GM12878 (cell line): ENCODE results near the gene CSAG1. TPM values are rescaled to one million over a fixed set of nuclear protein-coding genes. Genes with fewer than 3 reads are reported as not detected.
"Not testable (repeated sequence)": the region's sequence is repeated elsewhere in the genome, so short reads cannot be mapped to it uniquely, and the experiment has no call there.

Experiments
- ATAC-seq: fragments of 200-7000 bp; cut with Tn5 transposase; 3 replicates; pipeline ENCODE4 v1.9.1; 2020; ENCODE audit warnings: mild to moderate bottlenecking, moderate library complexity
- BruUV-seq: library from RNA; stranded (reverse); fragments of 400-500 nt; replicated peaks from 2 replicates; lab custom pipeline; 2021; lab: Mats Ljungman, UMichigan
- CTCF ChIA-PET: fragments of 300-600 bp; sonication (Branson Sonifier 250); formaldehyde crosslinking; extraction: SDS; loops from one replicate; lab custom pipeline; 2021; ENCODE audit warnings: inconsistent platforms; lab: Yijun Ruan, JAX
- POLR2A ChIA-PET: fragments of 350-600 bp; formaldehyde crosslinking; extraction: SDS; loops from one replicate; lab custom pipeline; 2021; ENCODE audit warnings: inconsistent platforms; lab: Charles Lee
- RAD21 ChIA-PET: fragments of 300-600 bp; sonication (Branson Sonifier 250); formaldehyde crosslinking; loops from one replicate; lab custom pipeline; 2023; ENCODE audit warnings: antibody characterized with exemption; ENCODE audit not compliant: unreplicated experiment; lab: Charles Lee
- SMC1A ChIA-PET: fragments of 300-600 bp; sonication (Branson Sonifier 250); formaldehyde crosslinking; loops from one replicate; lab custom pipeline; 2023; ENCODE audit not compliant: unreplicated experiment, uncharacterized antibody; lab: Charles Lee
- DNase-seq: peaks from one replicate; pipeline ENCODE4 v3.0.0-alpha.2; 2011; ENCODE audit warnings: low read depth, low spot score
- FAIRE-seq: peaks from 3 replicates; lab custom pipeline; 2011; peaks lifted over from hg19 to GRCh38; lab: Jason Lieb, UNC
- H2AFZ ChIP-seq: 2 replicates; pipeline ENCODE4 v1.6.0; 2011; ENCODE audit warnings: low read depth, low read length, control low read depth; ENCODE audit not compliant: control insufficient read depth
- H3K27ac ChIP-seq: 2 replicates; pipeline ENCODE4 v1.5.1; 2011; ENCODE audit warnings: control low read depth; ENCODE audit not compliant: control insufficient read depth, insufficient read depth
- H3K27me3 ChIP-seq, 2 experiments: replicated peaks in 1 of 2; 2 replicates each; pipeline versions ENCODE4 v1.6.0 to v1.6.1; 2011; ENCODE audit warnings: low read length in 1 of 2; ENCODE audit not compliant: control insufficient read depth in 2 of 2, insufficient read depth in 2 of 2
- H3K36me3 ChIP-seq, 2 experiments: 2 replicates each; pipeline ENCODE4 v1.5.1; 2011; ENCODE audit warnings: low read length in 1 of 2; ENCODE audit not compliant: control insufficient read depth in 2 of 2, insufficient read depth in 2 of 2
- H3K4me1 ChIP-seq: 2 replicates; pipeline ENCODE4 v1.6.1; 2011; ENCODE audit warnings: mild to moderate bottlenecking, low read length, moderate library complexity, mixed read lengths; ENCODE audit not compliant: control insufficient read depth, insufficient read depth
- H3K4me2 ChIP-seq: 2 replicates; pipeline ENCODE4 v1.6.0; 2011; ENCODE audit warnings: control low read depth; ENCODE audit not compliant: control insufficient read depth, insufficient read depth
- H3K4me3 ChIP-seq: fragments of 200-600 bp; sonication (generic); 2 replicates; pipeline ENCODE4 v1.5.1; 2016
- H3K79me2 ChIP-seq: 2 replicates; pipeline ENCODE4 v1.6.0; 2011; ENCODE audit warnings: low read length; ENCODE audit not compliant: control insufficient read depth, insufficient read depth
- H3K9ac ChIP-seq: 2 replicates; pipeline ENCODE4 v1.8.0; 2011; ENCODE audit warnings: low read length, control low read depth, mixed read lengths; ENCODE audit not compliant: control insufficient read depth, insufficient read depth
- H3K9me3 ChIP-seq: replicated peaks from 3 replicates; pipeline ENCODE4 v1.5.1; 2011; ENCODE audit warnings: mild to moderate bottlenecking, low read length; ENCODE audit not compliant: control insufficient read depth, insufficient read depth
- H4K20me1 ChIP-seq: 2 replicates; pipeline ENCODE4 v1.6.0; 2011; ENCODE audit not compliant: control insufficient read depth, insufficient read depth
- WGBS: methylation state at CpG from one replicate; pipeline ENCODE4 v1.1.6; 2016; ENCODE audit warnings: low lambda C conversion rate; ENCODE audit not compliant: insufficient replicate concordance, insufficient coverage; ENCODE audit errors: missing lambda C conversion rate; 5-methylcytosine and 5-hydroxymethylcytosine counted together
- in situ Hi-C: fragments of 300-500 bp; cut with MboI; formaldehyde crosslinking; loops from 9 replicates; pipeline ENCODE4 v1.14.3; 2018; ENCODE audit warnings: mixed read lengths
- intact Hi-C: fragments of 100-400 bp; cut with micrococcal nuclease; formaldehyde crosslinking; loops from one replicate; pipeline ENCODE4 v1.14.2; 2022; ENCODE audit not compliant: unreplicated experiment
- polyA plus RNA-seq, 11 experiments: library from polyadenylated mRNA; depleted of rRNA in 4 of 11; unstranded in 6 of 11; stranded (reverse) in 5 of 11; fragments of >200 nt; fragmentation: Nextera tagmentation in 4 of 11; fragmentation: Illumina TruSeq in 1 of 11; extraction: Ambion mirVana in 4 of 11; extraction: Trizol in 1 of 11; gene quantifications; 1 replicate in 1 of 11; 2 replicates in 10 of 11; pipeline versions ENCODE4 v1.2.1 to v1.2.3, GENCODE V29; 2011 to 2016; ENCODE audit warnings: inconsistent platforms in 2 of 11, missing spikeins in 2 of 11, low read depth in 1 of 11
- total RNA-seq, 4 experiments: library from RNA; depleted of rRNA in 3 of 4; stranded (reverse); fragments of >200 nt in 3 of 4; fragmentation: Illumina TruSeq in 1 of 4; extraction: Trizol in 1 of 4; gene quantifications; 2 replicates each; pipeline versions ENCODE4 v1.2.1 to v1.2.3, GENCODE V29; 2013 to 2021

Gene CSAG1
- total and polyA plus RNA-seq, 10 of the 15 experiments (the other 5 are each of a cell fraction or from before 2014, with no cell fraction given), result 1.3 TPM; not detected in 9

- H3K4me1 ChIP-seq, intact Hi-C loops, BruUV-seq, H3K9ac ChIP-seq, H3K4me2 ChIP-seq, H3K27me3 ChIP-seq, H4K20me1 ChIP-seq, SMC1A ChIA-PET, RAD21 ChIA-PET, H3K79me2 ChIP-seq, H3K36me3 ChIP-seq, in situ Hi-C loops, DNase-seq, CTCF ChIA-PET, H2AFZ ChIP-seq, H3K4me3 ChIP-seq, H3K27ac ChIP-seq, POLR2A ChIA-PET, H3K9me3 ChIP-seq: not testable (repeated sequence)
- peak; percentile 91 for FAIRE-seq
- ATAC-seq, result peak; percentile 91
- no CpG with 5 or more reads among the region's 3 CpGs for WGBS
Measured at GRCh38 chrX:152681012-152681411, 52.5 kb downstream of the CSAG1 start.

Other genes starting within 250 kb of the CSAG1 start
Only the 7 nearest of the 11 such genes appear.
- not detected in 2 replicates for gene MAGEA3, start 34.9 kb downstream of the CSAG1 start, total RNA-seq (2014; rRNA removed)
- gene MAGEA3, start 34.9 kb downstream of the CSAG1 start, total RNA-seq (2014; rRNA removed; fragmentation: Illumina TruSeq; extraction: Trizol), result not detected in 2 replicates
- gene MAGEA3, start 34.9 kb downstream of the CSAG1 start, total RNA-seq (2021), result not detected in 2 replicates
- gene MAGEA3, start 34.9 kb downstream of the CSAG1 start, polyA plus RNA-seq (2011; rRNA removed), result 1.4 TPM in 2 replicates
- not detected in 2 replicates for gene MAGEA3, start 34.9 kb downstream of the CSAG1 start, polyA plus RNA-seq (2014; fragmentation: Illumina TruSeq; extraction: Trizol)
- gene MAGEA3, start 34.9 kb downstream of the CSAG1 start, polyA plus RNA-seq (2014; fragmentation: Nextera tagmentation; extraction: Ambion mirVana), result not detected
- gene MAGEA3, start 34.9 kb downstream of the CSAG1 start, polyA plus RNA-seq (2014; rRNA removed), result not detected in 2 replicates
- gene MAGEA3, start 34.9 kb downstream of the CSAG1 start, polyA plus RNA-seq (2016; fragmentation: Nextera tagmentation; extraction: Ambion mirVana), result not detected
- gene CSAG2, start 24.4 kb downstream of the CSAG1 start, total RNA-seq (2014; rRNA removed), result 0.22 and 0.34 TPM in 2 replicates
- not detected in 2 replicates for gene CSAG2, start 24.4 kb downstream of the CSAG1 start, total RNA-seq (2014; rRNA removed; fragmentation: Illumina TruSeq; extraction: Trizol)
- gene CSAG2, start 24.4 kb downstream of the CSAG1 start, total RNA-seq (2021), result not detected in 2 replicates
- 0.83 TPM in 1 of 2 replicates, not detected in the other for gene CSAG2, start 24.4 kb downstream of the CSAG1 start, polyA plus RNA-seq (2011; rRNA removed)
- gene CSAG2, start 24.4 kb downstream of the CSAG1 start, polyA plus RNA-seq (2014; fragmentation: Illumina TruSeq; extraction: Trizol), result 0.46 TPM in 1 of 2 replicates, not detected in the other
- under 1 TPM; 0.48 to 0.58 TPM for gene CSAG2, start 24.4 kb downstream of the CSAG1 start, polyA plus RNA-seq (2014; fragmentation: Nextera tagmentation; extraction: Ambion mirVana)
- 0.14 TPM in 1 of 2 replicates, not detected in the other for gene CSAG2, start 24.4 kb downstream of the CSAG1 start, polyA plus RNA-seq (2014; rRNA removed)
- gene CSAG2, start 24.4 kb downstream of the CSAG1 start, polyA plus RNA-seq (2016; fragmentation: Nextera tagmentation; extraction: Ambion mirVana), result under 1 TPM in 1 of 2 experiments, not detected in 1; 0.40 TPM
- not detected in 2 replicates for gene MAGEA2B, start 19.1 kb downstream of the CSAG1 start, total RNA-seq (2014; rRNA removed)
- gene MAGEA2B, start 19.1 kb downstream of the CSAG1 start, total RNA-seq (2014; rRNA removed; fragmentation: Illumina TruSeq; extraction: Trizol), result not detected in 2 replicates
- gene MAGEA2B, start 19.1 kb downstream of the CSAG1 start, total RNA-seq (2021), result not detected in 2 replicates
- gene MAGEA2B, start 19.1 kb downstream of the CSAG1 start, polyA plus RNA-seq (2011; rRNA removed), result not detected in 2 replicates
- not detected in 2 replicates for gene MAGEA2B, start 19.1 kb downstream of the CSAG1 start, polyA plus RNA-seq (2014; fragmentation: Illumina TruSeq; extraction: Trizol)
- gene MAGEA2B, start 19.1 kb downstream of the CSAG1 start, polyA plus RNA-seq (2014; fragmentation: Nextera tagmentation; extraction: Ambion mirVana), result not detected
- gene MAGEA2B, start 19.1 kb downstream of the CSAG1 start, polyA plus RNA-seq (2014; rRNA removed), result not detected in 2 replicates
- gene MAGEA2B, start 19.1 kb downstream of the CSAG1 start, polyA plus RNA-seq (2016; fragmentation: Nextera tagmentation; extraction: Ambion mirVana), result not detected
- gene MAGEA12, start within 50 bp of the CSAG1 start, total RNA-seq (2014; rRNA removed), result not detected in 2 replicates
- gene MAGEA12, start within 50 bp of the CSAG1 start, total RNA-seq (2014; rRNA removed; fragmentation: Illumina TruSeq; extraction: Trizol), result not detected in 2 replicates
- gene MAGEA12, start within 50 bp of the CSAG1 start, total RNA-seq (2021), result not detected in 2 replicates
- 0.73 and 1.3 TPM in 2 replicates for gene MAGEA12, start within 50 bp of the CSAG1 start, polyA plus RNA-seq (2011; rRNA removed)
- gene MAGEA12, start within 50 bp of the CSAG1 start, polyA plus RNA-seq (2014; fragmentation: Illumina TruSeq; extraction: Trizol), result not detected in 2 replicates
- not detected for gene MAGEA12, start within 50 bp of the CSAG1 start, polyA plus RNA-seq (2014; fragmentation: Nextera tagmentation; extraction: Ambion mirVana)
- not detected in 2 replicates for gene MAGEA12, start within 50 bp of the CSAG1 start, polyA plus RNA-seq (2014; rRNA removed)
- not detected for gene MAGEA12, start within 50 bp of the CSAG1 start, polyA plus RNA-seq (2016; fragmentation: Nextera tagmentation; extraction: Ambion mirVana)
- gene MAGEA2, start 20.1 kb upstream of the CSAG1 start, total RNA-seq (2014; rRNA removed), result not detected in 2 replicates
- not detected in 2 replicates for gene MAGEA2, start 20.1 kb upstream of the CSAG1 start, total RNA-seq (2014; rRNA removed; fragmentation: Illumina TruSeq; extraction: Trizol)
- gene MAGEA2, start 20.1 kb upstream of the CSAG1 start, total RNA-seq (2021), result not detected in 2 replicates
- gene MAGEA2, start 20.1 kb upstream of the CSAG1 start, polyA plus RNA-seq (2011; rRNA removed), result 0.04 and 0.09 TPM in 2 replicates
- gene MAGEA2, start 20.1 kb upstream of the CSAG1 start, polyA plus RNA-seq (2014; fragmentation: Illumina TruSeq; extraction: Trizol), result not detected in 2 replicates
- not detected for gene MAGEA2, start 20.1 kb upstream of the CSAG1 start, polyA plus RNA-seq (2014; fragmentation: Nextera tagmentation; extraction: Ambion mirVana)
- gene MAGEA2, start 20.1 kb upstream of the CSAG1 start, polyA plus RNA-seq (2014; rRNA removed), result 0.13 TPM in 1 of 2 replicates, not detected in the other
- not detected for gene MAGEA2, start 20.1 kb upstream of the CSAG1 start, polyA plus RNA-seq (2016; fragmentation: Nextera tagmentation; extraction: Ambion mirVana)
- 0.34 TPM in 1 of 2 replicates, not detected in the other for gene CSAG3, start 25.5 kb upstream of the CSAG1 start, total RNA-seq (2014; rRNA removed)
- 0.23 TPM in 1 of 2 replicates, not detected in the other for gene CSAG3, start 25.5 kb upstream of the CSAG1 start, total RNA-seq (2014; rRNA removed; fragmentation: Illumina TruSeq; extraction: Trizol)
- gene CSAG3, start 25.5 kb upstream of the CSAG1 start, total RNA-seq (2021), result not detected in 2 replicates
- 1.2 and 1.9 TPM in 2 replicates for gene CSAG3, start 25.5 kb upstream of the CSAG1 start, polyA plus RNA-seq (2011; rRNA removed)
- gene CSAG3, start 25.5 kb upstream of the CSAG1 start, polyA plus RNA-seq (2014; fragmentation: Illumina TruSeq; extraction: Trizol), result 1.2 TPM in 1 of 2 replicates, not detected in the other
- under 1 TPM; 0.33 to 0.68 TPM for gene CSAG3, start 25.5 kb upstream of the CSAG1 start, polyA plus RNA-seq (2014; fragmentation: Nextera tagmentation; extraction: Ambion mirVana)
- 0.14 and 0.67 TPM in 2 replicates for gene CSAG3, start 25.5 kb upstream of the CSAG1 start, polyA plus RNA-seq (2014; rRNA removed)
- under 1 TPM; 0.40 to 0.96 TPM for gene CSAG3, start 25.5 kb upstream of the CSAG1 start, polyA plus RNA-seq (2016; fragmentation: Nextera tagmentation; extraction: Ambion mirVana)
- not detected in 2 replicates for gene MAGEA6, start 36.0 kb upstream of the CSAG1 start, total RNA-seq (2014; rRNA removed)
- not detected in 2 replicates for gene MAGEA6, start 36.0 kb upstream of the CSAG1 start, total RNA-seq (2014; rRNA removed; fragmentation: Illumina TruSeq; extraction: Trizol)
- gene MAGEA6, start 36.0 kb upstream of the CSAG1 start, total RNA-seq (2021), result 0.16 TPM in 1 of 2 replicates, not detected in the other
- 1.9 and 2.7 TPM in 2 replicates for gene MAGEA6, start 36.0 kb upstream of the CSAG1 start, polyA plus RNA-seq (2011; rRNA removed)
- not detected in 2 replicates for gene MAGEA6, start 36.0 kb upstream of the CSAG1 start, polyA plus RNA-seq (2014; fragmentation: Illumina TruSeq; extraction: Trizol)
- gene MAGEA6, start 36.0 kb upstream of the CSAG1 start, polyA plus RNA-seq (2014; fragmentation: Nextera tagmentation; extraction: Ambion mirVana), result not detected
- gene MAGEA6, start 36.0 kb upstream of the CSAG1 start, polyA plus RNA-seq (2014; rRNA removed), result 0.04 and 0.38 TPM in 2 replicates
- gene MAGEA6, start 36.0 kb upstream of the CSAG1 start, polyA plus RNA-seq (2016; fragmentation: Nextera tagmentation; extraction: Ambion mirVana), result not detected